HK-2 (cell line): ENCODE data around the gene KLK14.

ENCODE experiments used
- DNase-seq: peaks from one replicate; pipeline ENCODE4 v3.0.0-alpha.2; 2018; ENCODE audit not compliant: unreplicated experiment

The KLK14 gene

DNA sequence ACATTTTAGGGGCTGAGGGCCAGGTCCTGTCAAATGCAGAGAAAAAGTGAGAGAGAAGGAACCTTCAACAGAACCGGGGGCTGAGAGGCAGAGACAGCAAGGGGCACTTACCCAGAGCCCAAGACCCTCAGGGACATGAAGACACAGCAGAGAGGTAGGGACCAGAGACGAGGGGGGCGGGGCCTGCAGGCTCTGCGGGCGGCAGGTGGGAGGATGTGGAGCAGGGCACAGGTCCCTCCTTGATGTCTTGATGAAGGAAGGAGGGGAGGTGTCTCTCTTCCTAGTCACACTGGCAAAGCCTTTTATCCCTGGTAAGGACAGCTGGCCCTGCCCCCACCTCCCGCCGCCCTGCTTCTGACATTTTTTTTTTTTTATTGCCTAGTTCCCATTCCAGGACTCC is at the start of gene KLK14:
Gene KLK14 (minus strand): TSS at position 277 of the 400 bp plus-strand sequence. CDS start 273 bp downstream, at position 4.
- no peak for DNase-seq

DNA sequence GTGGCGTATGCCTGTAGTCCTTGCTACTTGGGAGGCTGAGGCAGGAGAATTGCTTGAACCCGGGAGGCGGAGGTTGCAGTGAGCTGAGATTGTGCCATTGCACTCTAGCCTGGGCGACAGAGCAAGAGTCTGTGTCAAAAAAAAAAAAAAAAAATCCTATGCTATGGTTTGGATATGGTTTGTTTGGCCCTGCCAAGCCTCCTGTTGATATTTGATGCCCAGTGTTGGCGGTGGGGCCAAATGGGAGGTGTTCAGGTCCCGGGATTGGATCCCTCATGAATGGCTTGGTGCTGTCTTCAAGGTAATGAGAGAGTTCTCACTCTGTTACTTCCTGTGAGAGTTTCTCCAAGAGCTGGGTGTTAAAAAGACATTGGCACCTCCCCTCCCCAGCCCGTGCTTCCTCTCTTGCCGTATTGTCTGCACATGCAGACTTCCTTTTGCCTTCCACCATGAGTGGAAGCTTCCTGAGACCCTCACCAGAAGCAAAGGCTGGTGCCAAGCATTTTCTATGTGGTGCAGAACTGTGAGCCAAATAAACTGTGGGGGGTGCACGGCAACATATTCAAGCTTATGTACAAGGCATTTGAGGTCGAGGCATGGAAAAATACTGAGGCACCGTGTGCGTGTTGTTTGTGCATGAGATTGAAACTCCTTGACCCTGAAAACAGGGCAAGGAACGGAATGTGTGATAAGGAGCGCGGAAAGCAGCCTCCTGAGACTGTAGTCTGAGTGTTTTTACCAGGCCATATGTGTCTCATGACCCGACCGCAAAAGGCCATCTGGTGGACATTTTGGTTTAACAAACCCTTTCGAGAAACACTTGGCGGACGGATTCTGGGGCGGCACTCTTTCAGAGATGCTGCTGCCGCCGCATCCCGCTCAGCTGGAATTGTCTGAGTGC is 49.3 kb upstream of the KLK14 start:
- no peak for DNase-seq

GRCh38 chr19:51129716-51130115 is 47.0 kb upstream of the KLK14 start:
- no peak for DNase-seq

DNA sequence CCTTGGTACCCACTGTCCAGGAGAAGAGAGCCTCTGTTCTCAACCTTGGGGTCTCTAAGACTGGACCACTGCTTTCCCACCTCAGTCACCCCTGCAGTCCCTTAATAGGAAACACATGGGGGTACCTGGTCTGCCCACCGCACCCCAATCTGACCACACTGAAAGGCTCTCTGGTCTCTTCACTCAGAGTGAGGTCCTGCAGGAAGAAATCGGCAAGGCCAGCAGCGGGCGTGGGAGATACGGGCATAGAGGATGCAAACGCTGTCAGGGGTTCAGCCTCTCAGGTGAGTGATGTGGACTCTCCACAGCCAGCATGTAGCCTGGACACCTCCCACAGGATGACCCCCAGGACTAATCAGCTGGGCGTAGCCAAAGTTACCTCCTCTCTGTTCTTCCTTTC is 45.5 kb upstream of the KLK14 start:
- DNase-seq: no peak

DNA sequence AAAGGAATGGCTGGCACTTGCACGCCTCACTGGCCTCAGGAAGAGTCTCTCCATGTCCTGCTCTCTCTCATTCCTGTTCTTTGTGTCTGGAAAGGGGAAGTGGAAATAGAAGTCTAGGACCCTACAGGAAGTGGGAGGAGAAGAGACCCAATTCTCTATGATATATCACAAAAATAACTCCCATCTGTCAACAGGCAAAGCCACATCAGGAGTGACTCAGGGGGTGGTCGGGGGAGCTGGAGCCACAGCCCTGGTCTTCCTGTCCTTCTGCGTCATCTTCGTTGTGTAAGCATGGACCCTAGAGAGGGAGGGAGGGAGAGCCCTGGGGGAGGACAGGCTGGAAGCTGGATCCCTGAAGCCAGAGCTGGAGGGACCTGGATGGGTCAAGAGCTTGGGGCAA is 45.1 kb upstream of the KLK14 start:
- no peak for DNase-seq

DNA sequence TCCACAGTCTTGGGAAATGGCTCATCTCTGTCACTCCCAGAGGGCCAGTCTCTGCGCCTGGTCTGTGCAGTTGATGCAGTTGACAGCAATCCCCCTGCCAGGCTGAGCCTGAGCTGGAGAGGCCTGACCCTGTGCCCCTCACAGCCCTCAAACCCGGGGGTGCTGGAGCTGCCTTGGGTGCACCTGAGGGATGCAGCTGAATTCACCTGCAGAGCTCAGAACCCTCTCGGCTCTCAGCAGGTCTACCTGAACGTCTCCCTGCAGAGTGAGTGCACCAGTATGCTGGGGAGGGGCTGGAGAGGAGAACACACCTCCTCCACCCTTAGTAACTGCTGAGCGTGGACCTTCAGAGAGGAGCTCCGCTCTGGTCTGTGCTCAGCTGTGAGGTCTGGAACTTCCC is 44.3 kb upstream of the KLK14 start:
- DNase-seq: no peak

DNA sequence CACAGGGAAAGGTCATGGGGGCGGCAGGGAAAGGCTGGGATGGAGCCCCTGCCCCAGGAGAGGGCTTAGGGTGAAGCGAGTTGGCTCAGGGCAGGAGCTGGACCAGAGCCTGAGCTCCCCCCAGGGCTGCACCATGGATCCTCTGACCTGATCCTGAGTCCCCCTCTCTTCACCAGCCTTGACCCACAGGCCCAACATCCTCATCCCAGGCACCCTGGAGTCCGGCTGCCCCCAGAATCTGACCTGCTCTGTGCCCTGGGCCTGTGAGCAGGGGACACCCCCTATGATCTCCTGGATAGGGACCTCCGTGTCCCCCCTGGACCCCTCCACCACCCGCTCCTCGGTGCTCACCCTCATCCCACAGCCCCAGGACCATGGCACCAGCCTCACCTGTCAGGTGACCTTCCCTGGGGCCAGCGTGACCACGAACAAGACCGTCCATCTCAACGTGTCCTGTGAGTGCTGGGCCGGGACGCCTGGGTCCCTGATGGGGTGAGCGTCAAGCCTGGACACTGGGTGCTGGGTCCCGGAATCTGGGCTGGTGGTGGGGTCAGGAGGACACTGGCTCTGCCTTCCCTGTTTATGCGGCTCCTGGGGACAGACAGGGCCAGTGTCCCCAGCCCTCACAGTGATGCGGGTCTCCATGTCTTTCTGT is 42.9 kb upstream of the KLK14 start:
- no peak for DNase-seq

GRCh38 chr19:51124729-51125128 is 42.0 kb upstream of the KLK14 start, which contains the start of gene SIGLEC9:
SIGLEC9 (plus strand) TSS chr19:51124906; CDS start chr19:51124975, 69 bp downstream.
- DNase-seq: no peak

DNA sequence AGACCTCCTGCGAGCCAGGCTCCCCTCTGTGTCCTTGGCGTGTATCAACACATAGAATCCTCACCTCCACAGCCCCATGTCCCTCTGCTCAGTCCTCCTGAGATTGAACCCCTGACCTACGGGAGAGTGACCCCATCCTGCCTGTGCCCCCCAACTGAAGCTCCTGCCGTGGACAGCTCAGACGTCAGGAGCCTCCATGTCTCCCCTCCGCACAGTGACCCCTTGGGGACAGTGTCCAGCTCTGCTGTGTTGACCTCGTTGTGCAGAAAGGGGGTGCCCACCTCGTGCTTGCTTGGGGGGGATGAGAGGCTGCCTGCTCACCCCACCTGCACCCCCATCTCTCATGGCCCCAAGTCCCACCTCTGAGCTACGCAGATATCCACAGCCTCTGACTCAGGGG is 41.5 kb upstream of the KLK14 start:
- DNase-seq: no peak

GRCh38 chr19:51123802-51124201 is 41.1 kb upstream of the KLK14 start:
- DNase-seq: no peak

- DNase-seq: no peak
Observed at GRCh38 chr19:51123381-51123800, 40.7 kb upstream of the KLK14 start.

DNA sequence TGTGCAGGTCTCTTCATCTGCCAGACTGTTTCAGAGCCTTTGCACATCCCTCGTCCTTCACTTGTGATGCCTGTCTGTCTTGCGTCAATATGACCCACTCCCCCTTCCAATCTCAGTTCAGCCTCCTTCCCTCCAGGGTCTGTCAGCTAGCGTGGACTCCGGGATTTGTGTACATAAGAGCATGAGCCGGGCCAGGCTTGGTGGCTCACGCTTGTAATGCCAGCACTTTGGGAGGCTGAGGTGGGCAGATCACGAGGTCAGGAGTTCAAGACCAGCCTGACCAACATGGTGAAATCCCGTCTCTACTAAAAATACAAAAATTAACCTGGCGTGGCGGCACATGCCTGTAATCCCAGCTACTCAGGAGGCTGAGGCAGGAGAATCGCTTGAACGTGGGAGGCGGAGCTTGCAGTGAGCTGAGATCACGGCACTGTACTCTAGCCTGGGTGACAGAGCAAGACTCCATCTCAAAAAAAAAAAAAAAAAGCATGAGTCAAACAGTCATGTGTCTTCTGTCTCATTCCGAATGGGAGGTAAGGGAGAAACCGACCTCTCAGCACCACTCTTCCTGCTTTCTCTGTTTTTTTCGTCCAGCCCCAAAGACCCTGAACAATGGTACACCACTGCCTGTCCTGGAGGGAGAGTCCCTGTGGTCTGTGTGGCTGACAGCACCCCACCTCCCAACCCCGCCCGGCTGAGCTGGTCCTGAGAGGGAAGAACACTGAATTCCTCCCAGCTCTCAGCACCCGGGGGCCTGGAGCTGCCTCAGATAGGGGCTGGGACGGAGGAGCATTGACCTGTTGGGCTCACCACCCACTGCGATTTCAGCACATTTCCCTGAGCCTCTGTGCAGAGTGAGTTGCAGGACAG is 39.7 kb upstream of the KLK14 start:
- DNase-seq: peak; percentile 49

- no peak for DNase-seq
Observed at GRCh38 chr19:51121257-51121656, 38.6 kb upstream of the KLK14 start.

DNA sequence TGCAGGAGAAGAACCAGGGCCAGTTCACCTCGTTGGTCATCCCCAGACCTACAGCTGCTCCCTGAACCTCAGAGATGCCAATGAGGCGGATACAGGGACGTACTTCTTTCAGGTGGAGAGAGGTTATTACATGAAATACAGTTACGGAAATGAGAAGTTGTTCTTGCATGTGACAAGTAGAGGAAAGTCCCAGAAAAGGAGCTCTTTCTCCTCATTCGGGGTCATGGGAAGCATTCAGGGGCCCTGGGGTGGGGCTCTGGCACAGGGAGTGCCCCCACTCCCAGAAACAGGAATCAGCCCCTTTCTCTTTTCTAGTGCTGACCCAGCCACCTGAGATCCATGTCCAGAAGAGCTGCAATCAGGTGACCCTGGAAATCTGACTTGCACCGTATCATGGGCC is 37.5 kb upstream of the KLK14 start:
- no peak for DNase-seq

DNA sequence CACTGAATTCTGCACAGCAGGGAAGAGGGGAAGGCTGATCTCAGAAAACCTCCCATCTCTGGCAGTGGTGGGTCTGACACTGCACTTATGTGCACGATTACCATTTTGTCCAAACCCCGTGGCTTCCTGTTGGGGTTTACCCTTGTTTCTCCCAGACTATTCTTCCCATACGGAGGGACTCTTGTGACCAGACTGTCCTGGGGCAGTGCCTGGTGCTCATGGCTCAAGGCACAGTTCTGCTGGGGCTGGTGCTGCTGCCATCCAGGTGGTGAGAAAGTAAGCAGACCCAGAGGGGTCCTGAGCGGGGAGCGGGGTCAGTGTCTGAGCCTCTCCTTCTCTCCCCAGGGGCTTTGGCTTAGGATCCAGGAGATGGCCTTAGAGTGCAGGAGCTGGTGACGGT is 36.9 kb upstream of the KLK14 start:
- DNase-seq: no peak

DNA sequence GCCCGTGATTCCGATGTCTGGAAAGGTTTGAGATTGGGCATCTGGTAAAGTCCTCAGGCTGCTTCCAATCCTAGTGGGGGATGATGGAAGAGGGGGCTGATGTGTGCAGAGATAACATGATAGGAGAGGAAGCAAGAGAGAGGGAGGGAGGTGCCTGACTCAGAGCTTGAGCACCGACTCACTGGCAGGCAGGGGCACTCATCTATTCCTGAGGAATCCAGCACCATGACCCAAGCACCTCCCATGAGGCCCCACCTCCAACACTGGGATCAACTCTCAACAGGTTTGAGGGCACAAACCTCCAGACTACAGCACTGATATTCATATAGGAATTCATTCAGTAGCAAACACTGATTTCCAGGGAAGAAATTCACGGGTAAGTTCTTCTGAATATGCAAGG is 36.4 kb upstream of the KLK14 start:
- no peak for DNase-seq

DNA sequence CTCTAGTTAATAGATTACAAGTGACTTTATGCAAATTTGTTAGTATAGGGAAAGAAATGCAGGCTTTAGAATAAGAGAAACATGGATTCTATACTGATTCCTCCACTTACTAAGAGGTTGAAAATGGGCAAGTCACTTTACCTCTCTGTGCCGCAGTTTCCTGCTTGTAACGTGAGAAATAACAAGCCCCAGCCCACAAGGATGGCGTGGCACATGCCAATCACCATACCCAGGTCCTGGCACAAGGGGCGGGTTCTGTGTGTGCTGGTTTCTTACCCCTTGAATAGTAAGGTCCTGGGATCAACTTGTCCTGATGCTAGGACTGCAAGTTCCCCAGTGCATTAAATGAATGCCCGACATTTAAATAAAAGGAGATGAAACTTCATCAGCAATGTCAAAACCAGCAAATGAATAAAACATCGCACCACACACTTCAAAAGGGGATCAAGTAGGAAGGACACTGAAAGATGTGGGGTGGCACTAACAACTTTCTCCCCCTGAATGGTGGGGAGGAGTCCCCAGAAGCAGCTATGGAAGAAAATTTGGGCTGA is 34.1 kb upstream of the KLK14 start:
- DNase-seq: no peak

GRCh38 chr19:51114087-51114729 is 31.5 kb upstream of the KLK14 start:
- no peak for DNase-seq

DNA sequence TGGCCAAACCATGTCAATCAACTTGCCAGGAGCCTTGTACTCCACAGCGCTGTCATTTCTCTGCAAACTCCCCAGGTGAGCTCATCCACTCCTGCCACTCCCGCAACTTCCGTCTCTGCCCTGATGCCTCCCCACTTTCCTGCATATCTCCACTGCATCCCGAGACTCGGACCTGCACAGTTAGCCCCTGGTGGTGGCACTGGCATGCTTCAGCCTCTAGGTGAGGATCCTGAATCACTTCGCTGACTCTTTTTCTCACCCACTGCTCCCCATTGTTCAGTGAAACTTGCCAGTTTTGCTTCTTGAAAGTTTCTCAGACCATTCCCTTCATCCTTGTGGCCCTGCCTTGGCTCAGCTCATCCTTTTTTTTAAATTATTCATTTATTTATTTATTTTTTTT is 28.9 kb upstream of the KLK14 start:
- DNase-seq: no peak

- DNase-seq: no peak
Observed at GRCh38 chr19:51110666-51110971, 27.9 kb upstream of the KLK14 start.

DNA sequence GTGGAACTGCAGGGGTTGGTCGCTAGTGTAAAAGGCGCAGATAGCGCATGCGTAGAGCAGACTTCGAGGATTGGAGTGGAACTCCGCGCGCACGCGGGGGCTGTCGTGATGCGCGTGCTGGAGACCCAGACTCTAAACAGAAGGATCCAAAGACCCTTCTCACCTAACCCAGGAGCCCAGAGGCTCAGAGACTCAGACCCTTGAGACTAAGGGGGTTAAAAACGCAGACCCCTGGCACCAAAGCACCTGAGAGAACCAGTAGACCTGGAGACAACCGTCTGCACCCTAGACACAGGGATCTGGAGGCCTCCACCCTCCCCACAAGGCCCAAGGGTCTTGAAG is 26.1 kb upstream of the KLK14 start:
- DNase-seq: no peak
